Lung microvascular endothelial cell (primary cell): ENCODE data around the gene SCRG1. TPM values are rescaled to one million over a fixed set of nuclear protein-coding genes. Genes with fewer than 3 reads are reported as not detected.

Experiments used
- DNase-seq, 2 donors: peaks; one replicate each; pipeline versions ENCODE4 v3.0.0 to v3.0.0-alpha.2; 2010; ENCODE audit warnings: low read depth in 2 of 2
- total RNA-seq: library from RNA; depleted of rRNA; stranded (reverse); fragments of >200 nt; gene quantifications from 2 replicates; pipeline ENCODE4 v1.2.1, GENCODE V29; 2014

SCRG1 gene
- total RNA-seq, 1 donor from 2014 or later, result not detected

DNA sequence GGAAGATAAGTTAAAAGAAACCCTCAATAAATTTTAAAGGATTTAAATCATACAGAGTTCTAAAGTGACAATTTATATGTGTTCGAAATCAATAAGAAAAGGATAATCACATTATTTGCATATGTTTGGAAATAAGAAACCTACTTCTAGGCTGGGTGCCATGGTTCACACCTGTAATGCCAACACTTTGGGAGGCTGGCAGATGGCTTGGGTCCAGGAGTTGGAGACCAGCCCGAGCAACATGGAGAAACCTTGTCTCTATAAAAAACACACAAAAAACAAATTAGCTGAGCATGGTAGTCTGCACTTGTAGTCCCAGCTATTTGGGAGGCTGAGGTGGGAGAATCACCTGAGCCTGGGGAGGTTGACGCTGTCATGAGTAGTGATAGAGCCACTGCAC is 36.2 kb downstream of the SCRG1 start:
- no peak for DNase-seq

DNA sequence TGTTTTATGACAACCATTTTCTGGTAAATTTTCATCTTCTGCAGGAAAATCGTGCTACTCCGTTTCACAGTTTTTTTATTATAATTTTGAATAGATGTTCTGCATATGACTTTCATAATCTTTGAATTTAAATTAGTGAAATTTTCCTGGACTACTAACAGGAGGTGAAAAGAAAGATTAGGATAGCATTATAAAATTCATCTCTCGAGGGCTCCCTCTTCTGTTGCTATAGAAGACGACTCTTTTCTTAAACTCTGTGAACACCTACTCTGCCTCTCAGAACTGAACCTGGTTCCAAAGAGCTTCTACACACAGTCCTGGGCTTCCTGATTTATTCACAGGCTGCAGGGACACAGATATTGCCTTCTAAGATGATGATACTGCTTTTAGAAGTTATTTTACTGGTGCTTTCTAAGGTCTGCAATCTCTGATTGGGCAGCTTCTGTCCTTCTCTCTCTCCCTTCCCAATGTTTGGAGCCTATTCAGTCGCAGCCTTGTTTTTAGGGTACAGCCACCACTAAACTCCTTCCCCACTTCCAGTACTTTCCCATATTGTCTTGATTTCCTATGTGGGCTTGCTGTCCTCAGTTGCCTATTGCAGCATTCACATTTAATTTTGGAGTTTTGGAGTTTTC is 38.2 kb downstream of the SCRG1 start:
- peak in 1 of 2 donors; percentile 26 for DNase-seq

DNA sequence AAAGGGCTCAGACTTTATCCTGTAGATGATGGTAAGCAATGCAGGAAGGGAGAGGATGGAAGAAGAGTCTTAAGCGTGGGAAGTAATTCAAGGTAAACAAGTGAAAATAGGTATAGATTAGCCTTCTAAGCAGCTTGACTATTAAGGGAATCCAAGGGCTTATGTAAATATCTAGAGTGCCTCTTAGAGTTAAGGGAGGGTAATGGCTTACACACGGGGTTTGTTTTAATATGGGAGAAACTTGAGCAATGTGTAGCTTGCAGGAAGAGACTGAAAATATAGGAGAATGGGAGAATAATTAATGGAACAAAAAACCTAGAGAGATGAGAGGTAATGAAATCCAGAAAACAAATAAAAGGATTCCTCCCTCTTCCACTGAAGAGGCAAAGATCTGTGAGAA is 41.0 kb downstream of the SCRG1 start:
- DNase-seq, result no peak

DNA sequence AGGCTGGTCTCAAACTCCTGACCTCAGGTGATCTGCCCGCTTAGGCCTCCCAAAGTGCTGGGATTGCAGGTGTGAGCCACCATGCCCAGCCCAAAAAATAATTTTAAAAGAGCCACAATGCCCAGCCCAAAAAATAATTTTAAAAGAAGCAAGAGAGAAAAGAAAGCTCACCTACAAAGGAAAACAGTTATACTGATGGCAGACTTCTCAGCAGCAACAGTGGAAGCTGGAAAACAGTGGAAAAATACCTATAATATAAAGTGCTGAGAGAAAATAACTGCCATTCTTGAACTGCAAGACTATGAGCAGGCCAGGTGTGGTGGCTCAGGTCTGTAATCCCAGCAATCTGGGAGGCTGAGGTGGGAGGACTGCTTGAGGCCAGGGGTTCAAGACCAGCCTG is 51.4 kb downstream of the SCRG1 start:
- no peak for DNase-seq

DNA sequence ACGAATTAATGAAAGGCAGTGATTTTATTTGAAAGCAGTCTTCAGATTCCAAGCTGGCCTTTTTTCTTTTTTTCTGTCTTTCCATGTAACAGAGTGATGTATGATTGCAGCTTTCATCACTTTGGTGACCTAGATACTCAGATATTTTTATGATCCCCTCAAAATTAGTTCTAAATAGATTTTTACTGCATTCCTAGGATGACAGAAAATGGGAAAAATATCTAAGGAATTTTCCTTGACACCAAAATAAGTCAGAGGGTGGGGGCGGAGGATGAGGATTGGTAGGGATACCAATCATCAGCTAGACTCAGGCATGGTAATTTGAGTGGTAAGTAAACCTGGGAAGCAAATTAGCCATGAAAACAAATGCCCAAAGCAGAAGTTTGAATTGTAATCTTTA is 52.8 kb downstream of the SCRG1 start:
- DNase-seq, result no peak

DNA sequence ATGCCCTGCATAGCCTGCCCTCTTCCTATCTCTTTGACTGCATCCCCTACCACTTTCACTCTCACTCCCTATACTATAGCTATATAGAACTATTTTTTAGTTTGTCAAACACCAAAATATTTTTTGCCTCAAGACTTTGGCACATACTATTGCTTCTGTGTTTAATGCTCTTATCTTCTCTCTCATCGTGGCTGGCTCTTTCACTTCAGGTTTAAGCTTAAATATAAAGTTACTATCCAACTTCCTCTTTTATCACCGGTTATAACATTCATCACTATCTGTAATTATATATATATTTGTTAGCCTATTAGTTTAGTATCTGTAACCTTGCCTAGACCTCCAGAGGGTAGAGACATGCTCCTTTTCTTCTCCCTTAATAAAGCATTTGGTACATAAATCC is 53.3 kb downstream of the SCRG1 start:
- no peak for DNase-seq

DNA sequence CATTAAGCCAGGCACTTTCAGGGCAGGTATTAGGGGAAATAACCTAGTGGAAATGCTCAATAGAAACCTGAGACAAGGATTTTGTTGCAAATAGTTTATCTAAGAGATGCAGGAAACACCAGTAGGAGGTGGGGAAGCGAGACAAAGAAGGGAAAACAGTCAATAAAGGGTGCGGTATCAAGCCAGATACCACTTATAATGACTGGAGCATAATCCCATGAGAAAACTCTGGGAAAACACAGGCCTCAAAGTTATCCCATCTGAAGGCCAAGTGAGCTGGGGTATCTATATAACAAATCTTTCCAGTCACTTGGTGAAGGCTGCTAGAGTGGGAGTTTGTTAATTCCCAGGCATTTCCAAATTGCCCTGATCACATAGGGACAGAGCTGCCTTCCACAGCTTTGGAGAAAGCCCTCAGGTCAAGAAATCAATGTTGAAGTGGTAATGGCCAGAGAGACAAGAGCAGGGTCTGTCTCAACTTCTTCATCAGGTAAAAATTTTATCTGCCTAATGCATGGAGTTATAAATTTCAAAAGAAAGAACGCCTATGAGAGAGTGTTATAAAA is 55.0 kb downstream of the SCRG1 start:
- DNase-seq, result no peak

DNA sequence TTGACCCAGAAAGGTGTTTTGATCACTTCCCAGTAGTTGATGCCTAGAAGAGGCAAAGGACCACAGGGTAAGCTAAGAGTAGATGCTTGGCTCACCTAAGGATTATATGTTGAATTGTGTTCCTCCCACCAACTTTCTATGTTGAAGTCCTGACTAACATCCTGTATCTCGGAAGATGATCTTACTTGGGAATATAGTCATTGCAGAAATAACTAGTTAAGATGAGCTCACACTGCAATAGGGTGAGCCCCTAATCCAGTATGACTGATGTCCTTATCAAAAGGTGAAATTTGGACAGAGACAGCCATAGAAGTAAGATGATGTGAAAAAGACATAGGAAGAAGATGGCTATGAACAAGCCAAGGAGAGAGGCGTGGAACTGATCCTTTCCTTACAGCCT is 61.5 kb downstream of the SCRG1 start:
- DNase-seq, result no peak

DNA sequence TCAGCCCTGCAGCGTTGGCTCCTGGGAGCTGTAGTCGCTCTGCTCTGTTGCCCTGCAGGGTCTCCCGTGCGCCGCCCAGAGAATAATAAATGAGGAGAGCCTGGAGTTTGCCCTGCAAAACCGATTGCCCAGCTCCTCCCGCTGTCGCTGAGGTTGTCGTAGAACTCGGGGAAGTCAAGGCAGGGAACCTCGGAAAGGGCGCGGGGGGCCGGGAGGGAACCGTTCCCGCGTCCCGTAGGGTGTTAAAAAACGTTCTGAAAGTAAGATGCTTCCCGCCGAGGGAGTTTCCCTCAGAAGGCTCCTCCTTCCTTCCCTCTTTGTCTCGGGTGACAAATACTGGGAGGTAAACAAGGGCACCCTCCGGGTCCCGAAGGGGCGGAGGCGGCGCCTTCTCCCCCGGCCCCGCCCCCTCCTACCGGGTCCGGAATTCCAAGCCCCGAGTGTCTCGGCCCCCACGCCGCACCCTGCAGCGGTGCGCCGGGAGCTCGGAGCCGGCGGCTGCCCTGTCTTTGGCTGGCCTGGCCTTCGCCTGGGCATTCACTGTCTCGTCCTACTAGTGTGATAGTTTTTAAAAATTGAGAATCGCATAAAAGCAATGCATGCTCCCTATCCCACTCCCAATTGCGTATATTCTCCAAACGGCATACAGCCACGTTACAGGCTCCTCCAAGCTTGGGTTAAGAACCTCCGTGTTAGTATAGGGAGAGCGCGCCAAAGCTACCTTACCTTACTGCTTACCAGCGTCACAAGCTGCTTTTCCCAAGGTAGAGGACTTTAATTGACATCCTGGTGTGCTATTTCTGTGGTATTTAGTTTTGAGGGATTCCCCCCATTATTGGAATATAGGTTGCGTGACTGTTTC is 63.8 kb downstream of the SCRG1 start:
- peak; percentile 17 to 62 for DNase-seq

Other genes starting within 250 kb of the SCRG1 start
- gene GALNT7, start 230.3 kb downstream of the SCRG1 start, total RNA-seq, result 14.7 and 22.4 TPM in 2 replicates
- 34.5 and 71.0 TPM in 2 replicates for gene HMGB2, start 64.8 kb downstream of the SCRG1 start, total RNA-seq
- 13.5 and 16.1 TPM in 2 replicates for gene SAP30, start 28.2 kb downstream of the SCRG1 start, total RNA-seq
- gene HAND2, start 131.1 kb upstream of the SCRG1 start, total RNA-seq, result not detected in 2 replicates